SU-DHL-6 (cell line): ENCODE data around the gene RB1.

ENCODE experiments used
- H2AFZ ChIP-seq: fragments of 200-600 bp; sonication (generic); 2 replicates; pipeline ENCODE4 v1.6.1; 2014; ENCODE audit warnings: low read depth, mild to moderate bottlenecking, moderate library complexity, mixed read lengths, antibody characterized with exemption, low read length; ENCODE audit not compliant: severe bottlenecking
- H3F3A ChIP-seq: fragments of 200-600 bp; shearing (Covaris generic); 2 replicates; pipeline ENCODE4 v1.6.0; 2016; ENCODE audit warnings: antibody characterized with exemption, mild to moderate bottlenecking; ENCODE audit not compliant: insufficient read depth
- H3K27ac ChIP-seq: fragments of 200-600 bp; sonication (generic); 2 replicates; pipeline ENCODE4 v1.5.1; 2016; ENCODE audit warnings: low read depth, mild to moderate bottlenecking, low read length, moderate library complexity, mixed read lengths
- H3K27me3 ChIP-seq: fragments of 200-600 bp; sonication (generic), shearing (Covaris generic); 2 replicates; pipeline ENCODE4 v1.6.0; 2014; ENCODE audit warnings: mild to moderate bottlenecking, low read length
- H3K36me3 ChIP-seq: fragments of 200-600 bp; sonication (generic); 2 replicates; pipeline ENCODE4 v1.6.1; 2014; ENCODE audit warnings: mild to moderate bottlenecking, low read length, mixed read lengths
- H3K4me2 ChIP-seq: fragments of 300-600, 200-600 bp; shearing (Covaris generic), sonication (generic); 2 replicates; pipeline ENCODE4 v1.6.0; 2014; ENCODE audit warnings: low read length, low read depth, mild to moderate bottlenecking; ENCODE audit not compliant: poor library complexity, severe bottlenecking
- H3K4me3 ChIP-seq: fragments of 200-600 bp; sonication (generic); 2 replicates; pipeline ENCODE4 v1.5.1; 2014; ENCODE audit warnings: antibody characterized with exemption, low read length, mild to moderate bottlenecking, mixed read lengths; ENCODE audit not compliant: insufficient read depth, poor library complexity, severe bottlenecking
- H3K79me2 ChIP-seq: fragments of 200-600 bp; sonication (generic); 2 replicates; pipeline ENCODE4 v1.6.1; 2014; ENCODE audit warnings: mild to moderate bottlenecking, low read length, moderate library complexity; ENCODE audit not compliant: insufficient read depth
- H3K9ac ChIP-seq: fragments of 200-600 bp; sonication (generic); 2 replicates; pipeline ENCODE4 v1.7.0; 2014; ENCODE audit warnings: mild to moderate bottlenecking, low read length
- H3K9me2 ChIP-seq: fragments of 200-600 bp; sonication (generic); replicated peaks from 2 replicates; pipeline ENCODE4 v1.6.1; 2014; ENCODE audit warnings: low read length; ENCODE audit not compliant: insufficient read depth
- H3K9me3 ChIP-seq: fragments of 200-600 bp; sonication (generic); 2 replicates; pipeline ENCODE4 v1.6.1; 2014; ENCODE audit warnings: low read length, mixed read lengths; ENCODE audit not compliant: insufficient read depth
- H4K20me1 ChIP-seq: fragments of 200-600 bp; sonication (generic); 2 replicates; pipeline ENCODE4 v1.6.1; 2014; ENCODE audit warnings: low read depth, mild to moderate bottlenecking, antibody characterized with exemption, low read length, moderate library complexity, mixed read lengths
- CTCF ChIP-seq: fragments of 200-600 bp; sonication (generic); IDR thresholded peaks from one replicate; pipeline ENCODE4 v1.5.1; 2017; ENCODE audit warnings: antibody characterized with exemption, mild to moderate bottlenecking, low read length, moderate library complexity; ENCODE audit not compliant: insufficient read depth, poor library complexity, severe bottlenecking
- EZH2phosphoT487 ChIP-seq: fragments of 200-600 bp; sonication (generic), shearing (Covaris generic); conservative IDR thresholded peaks from 2 replicates; pipeline ENCODE4 v1.6.1; 2018; ENCODE audit warnings: mild to moderate bottlenecking, antibody characterized with exemption, low read length, moderate library complexity, mixed read lengths

The RB1 gene

DNA sequence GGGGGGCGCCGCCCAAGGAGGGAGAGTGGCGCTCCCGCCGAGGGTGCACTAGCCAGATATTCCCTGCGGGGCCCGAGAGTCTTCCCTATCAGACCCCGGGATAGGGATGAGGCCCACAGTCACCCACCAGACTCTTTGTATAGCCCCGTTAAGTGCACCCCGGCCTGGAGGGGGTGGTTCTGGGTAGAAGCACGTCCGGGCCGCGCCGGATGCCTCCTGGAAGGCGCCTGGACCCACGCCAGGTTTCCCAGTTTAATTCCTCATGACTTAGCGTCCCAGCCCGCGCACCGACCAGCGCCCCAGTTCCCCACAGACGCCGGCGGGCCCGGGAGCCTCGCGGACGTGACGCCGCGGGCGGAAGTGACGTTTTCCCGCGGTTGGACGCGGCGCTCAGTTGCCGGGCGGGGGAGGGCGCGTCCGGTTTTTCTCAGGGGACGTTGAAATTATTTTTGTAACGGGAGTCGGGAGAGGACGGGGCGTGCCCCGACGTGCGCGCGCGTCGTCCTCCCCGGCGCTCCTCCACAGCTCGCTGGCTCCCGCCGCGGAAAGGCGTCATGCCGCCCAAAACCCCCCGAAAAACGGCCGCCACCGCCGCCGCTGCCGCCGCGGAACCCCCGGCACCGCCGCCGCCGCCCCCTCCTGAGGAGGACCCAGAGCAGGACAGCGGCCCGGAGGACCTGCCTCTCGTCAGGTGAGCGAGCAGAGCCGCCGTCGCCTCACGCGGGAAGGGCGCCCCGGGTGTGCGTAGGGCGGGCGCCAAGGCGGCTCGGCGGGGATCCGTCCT lies at the start of gene RB1:
TSS of gene RB1 (plus strand) at position 393 of the 784 bp plus-strand sequence. CDS start at position 555, 162 bp downstream.
- H3K9ac ChIP-seq: peak within 1 kb of the TSS; percentile 85
- peaks cover 16% of the 10 kb centered on the region; the same call in 1 of the 2 replicates for H4K20me1 ChIP-seq
- peak within 1 kb of the TSS; percentile 100 for H3K4me2 ChIP-seq
- peak within 1 kb of the TSS; percentile 76 for H2AFZ ChIP-seq
- H3F3A ChIP-seq: peaks cover 24% of the 10 kb centered on the region; the same call in 1 of the 2 replicates
- peak within 1 kb of the TSS; percentile 94 for H3K27ac ChIP-seq
- peak within 1 kb of the TSS; percentile 76 for H3K4me3 ChIP-seq
- H3K27me3 ChIP-seq: no peaks in the 10 kb centered on the region
- no peak for TF ChIP-seq CTCF
- TF ChIP-seq EZH2phosphoT487: no peak
- H3K9me2 ChIP-seq: no peaks in the 10 kb centered on the region
- H3K79me2 ChIP-seq: peaks cover 46% of the 10 kb centered on the region
- peaks cover 17% of the 10 kb centered on the region; the same call in 1 of the 2 replicates for H3K36me3 ChIP-seq
- H3K9me3 ChIP-seq: no peaks in the 10 kb centered on the region

- no peak overlapping the region for H3K9ac ChIP-seq
- H3K79me2 ChIP-seq: 0 out of 2 replicates have a peak, but pooled peaks cover 3% of the 10 kb centered on the region
- no peak overlapping the region for H2AFZ ChIP-seq
- TF ChIP-seq EZH2phosphoT487: no peak
- no peak for TF ChIP-seq CTCF
- no peaks in the 10 kb centered on the region for H3K9me3 ChIP-seq
- H3K27me3 ChIP-seq: no peaks in the 10 kb centered on the region
- no peaks in the 10 kb centered on the region for H3K9me2 ChIP-seq
- H3K36me3 ChIP-seq: peaks cover 17% of the 10 kb centered on the region; the same call in 1 of the 2 replicates
- no peak overlapping the region for H3K27ac ChIP-seq
- H3F3A ChIP-seq: no peaks in the 10 kb centered on the region
- H3K4me2 ChIP-seq: no peak overlapping the region
- H4K20me1 ChIP-seq: no peaks in the 10 kb centered on the region
- no peak overlapping the region for H3K4me3 ChIP-seq
Measured at GRCh38 chr13:48253849-48254248, 49.7 kb upstream of the RB1 start.

DNA sequence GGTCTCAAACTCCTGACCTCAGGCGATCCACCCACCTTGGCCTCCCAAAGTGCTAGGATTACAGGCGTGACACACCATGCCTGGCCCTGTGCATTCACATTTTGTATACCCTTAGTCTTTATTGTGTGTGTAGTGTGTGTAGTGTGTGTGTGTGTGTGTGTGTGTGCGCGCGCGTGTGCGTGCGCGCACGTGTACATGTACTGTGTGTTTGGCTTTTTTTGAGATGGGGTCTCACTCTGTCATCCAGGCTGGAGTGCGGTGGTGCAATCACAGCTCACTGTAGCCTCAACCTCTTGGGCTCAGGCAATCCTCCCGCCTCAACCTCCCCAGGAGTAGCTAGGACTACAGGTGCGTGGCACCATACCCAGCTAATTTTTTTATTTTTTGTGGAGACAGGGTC lies 48.5 kb upstream of the RB1 start:
- Histone ChIP-seq H3K27ac (no peak overlapping the region), H3K9ac (no peak overlapping the region), H3K4me2 (no peak overlapping the region), H3K79me2 (0 out of 2 replicates have a peak, but pooled peaks cover 3% of the 10 kb centered on the region), H3F3A (no peaks in the 10 kb centered on the region), H2AFZ (no peak overlapping the region), H3K9me2 (no peaks in the 10 kb centered on the region), H3K27me3 (no peaks in the 10 kb centered on the region), H3K9me3 (no peaks in the 10 kb centered on the region), H3K4me3 (no peak overlapping the region), H3K36me3 (peaks cover 17% of the 10 kb centered on the region; the same call in 1 of the 2 replicates), H4K20me1 (no peaks in the 10 kb centered on the region)
- TF ChIP-seq EZH2phosphoT487: no peak
- TF ChIP-seq CTCF: no peak
